Activated naive CD4-positive, alpha-beta T cell treated with anti-CD3 and anti-CD28 coated beads, Interleukin-2, amount 50 U/mL, for 16 hours (primary cell): ENCODE data around the gene CHRDL1.
"Not testable (repeated sequence)": the region's sequence is repeated elsewhere in the genome, so short reads cannot be mapped to it uniquely, and the experiment has no call there.

ENCODE experiments used
- DNase-seq: peaks from one replicate; pipeline ENCODE4 v3.0.0-alpha.2; 2020

The CHRDL1 gene

DNA sequence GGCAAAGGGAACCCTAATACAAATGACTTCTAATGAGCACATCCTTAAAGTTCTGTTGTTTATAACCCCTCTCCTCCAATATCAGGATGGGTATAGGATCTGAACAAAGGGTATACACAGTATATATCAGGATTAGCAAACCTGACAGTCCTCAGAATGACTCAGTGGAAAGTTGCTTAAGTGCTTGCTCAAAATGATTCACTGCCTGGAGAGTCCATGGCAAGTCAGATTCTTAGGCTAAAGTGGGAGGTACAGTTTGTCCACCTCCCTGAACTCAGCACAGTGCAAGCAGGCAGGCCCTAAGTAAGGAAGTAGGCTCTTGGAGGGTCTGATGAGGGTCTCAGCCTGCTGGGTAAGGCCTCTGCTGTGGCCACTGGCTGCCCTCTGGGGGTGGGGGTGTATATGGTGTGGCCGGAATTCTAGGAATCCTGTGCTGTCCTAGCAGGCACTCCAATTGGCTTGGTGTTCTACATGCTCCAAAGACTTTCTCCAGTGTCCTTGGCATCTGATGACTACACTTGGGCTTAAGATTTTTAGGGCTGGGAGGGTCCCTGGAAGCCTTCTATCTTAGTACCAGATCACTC, 54.3 kb downstream of the CHRDL1 start:
- no peak for DNase-seq

DNA sequence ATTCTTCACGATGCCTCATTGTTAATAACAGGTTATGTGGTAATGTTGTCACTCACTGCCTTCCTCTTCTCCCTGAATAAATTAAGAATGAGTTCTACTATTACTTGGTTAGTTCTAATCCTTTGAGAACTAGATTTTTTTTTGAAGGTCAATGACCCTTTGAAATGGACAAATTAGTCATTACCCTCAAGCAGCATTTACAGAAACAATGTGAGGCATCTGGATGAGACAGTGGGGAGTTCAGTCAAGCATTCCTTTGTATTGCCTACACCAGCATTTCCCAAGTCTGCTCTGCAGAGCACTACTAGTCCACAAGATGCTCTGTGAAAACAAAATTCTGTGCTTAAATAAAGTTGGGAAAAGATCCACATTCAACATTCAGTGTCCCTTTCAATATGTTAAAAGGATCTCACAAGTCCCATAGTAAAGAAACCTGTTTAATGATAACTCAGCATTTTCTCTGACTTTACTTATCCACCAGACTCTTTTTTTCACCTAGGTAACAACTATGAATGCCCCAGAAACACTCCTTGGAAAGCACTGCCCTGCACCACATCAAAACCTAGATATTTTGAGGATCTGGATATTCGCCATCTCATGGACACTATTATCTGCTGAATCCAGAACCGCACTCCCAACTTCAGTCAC, 60.6 kb downstream of the CHRDL1 start:
- DNase-seq = no peak

DNA sequence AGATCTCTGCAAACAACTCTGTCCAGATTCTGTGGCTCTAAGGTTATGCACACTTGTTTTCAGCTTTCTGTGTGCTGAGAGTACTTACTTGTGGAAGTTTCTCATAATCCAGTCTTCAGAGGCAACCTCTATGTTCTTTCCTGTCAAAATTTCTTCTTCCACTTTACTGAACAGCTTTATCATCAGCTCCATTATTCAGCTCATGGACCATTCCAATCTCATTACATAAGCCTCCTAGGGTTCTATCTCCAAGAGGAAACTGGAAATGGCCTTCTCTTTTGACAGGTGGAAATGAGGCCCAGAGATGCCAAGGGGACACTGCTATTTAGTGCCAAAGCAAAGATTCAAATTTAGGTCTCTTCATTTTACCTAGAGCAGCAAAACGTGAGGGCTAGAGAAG, 61.3 kb downstream of the CHRDL1 start:
- DNase-seq = no peak

DNA sequence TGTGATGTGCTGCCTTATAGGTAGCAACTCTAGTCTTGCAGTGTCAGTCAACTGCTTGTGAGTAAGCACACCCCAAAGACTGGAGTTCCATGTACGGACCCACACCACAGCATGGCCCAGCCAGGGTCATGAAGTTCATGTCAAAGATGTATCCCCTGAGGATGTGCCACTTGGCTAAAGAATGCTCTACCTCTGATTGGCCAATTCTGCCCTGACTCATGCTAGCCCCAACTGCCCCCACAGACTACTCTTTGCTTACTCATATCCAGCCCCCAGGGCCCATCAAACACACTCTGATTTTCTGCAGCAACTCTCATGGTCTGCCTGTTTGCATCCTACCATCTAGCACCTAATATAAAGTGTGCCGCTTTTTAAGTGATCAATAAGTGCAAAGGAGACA, 62.5 kb downstream of the CHRDL1 start:
- DNase-seq = no peak

DNA sequence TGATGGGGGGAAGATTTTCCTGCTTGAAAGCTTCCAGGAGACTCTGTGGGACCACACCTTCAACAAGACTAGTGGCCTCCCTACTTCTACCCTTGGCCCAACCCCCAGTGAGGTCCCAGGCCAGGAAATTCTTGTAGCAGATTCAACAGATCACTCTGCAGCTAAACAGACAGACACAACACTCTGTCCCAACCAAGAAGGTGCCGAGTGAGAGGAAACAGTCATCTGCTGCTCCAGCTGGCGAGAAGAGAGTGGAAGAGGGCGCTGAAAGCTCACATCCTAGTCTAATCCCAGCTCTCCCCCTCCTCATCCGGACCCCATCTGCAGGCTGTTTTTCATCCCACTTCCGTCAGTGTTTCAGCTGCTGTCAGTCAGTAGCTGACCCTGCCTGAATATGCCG, 63.4 kb downstream of the CHRDL1 start:
- DNase-seq = no peak

DNA sequence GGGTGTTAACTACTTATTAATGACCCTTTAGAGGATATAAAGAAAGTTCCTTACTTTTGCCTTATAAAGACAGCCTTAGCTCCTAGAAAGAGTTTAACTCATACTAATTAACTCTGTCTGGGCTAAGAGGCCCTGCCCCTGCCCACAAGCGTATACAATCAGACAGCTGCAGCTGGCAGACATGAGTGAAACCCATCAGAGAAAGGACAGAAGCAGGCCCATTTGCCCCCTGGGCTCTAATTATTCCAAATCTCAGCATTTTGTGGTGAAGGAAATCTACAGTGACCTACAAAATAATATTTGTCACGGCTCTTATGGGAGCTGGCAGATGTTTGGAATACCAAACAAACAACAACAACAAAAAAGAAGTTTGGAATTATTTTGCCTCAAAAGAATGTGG, 71.8 kb downstream of the CHRDL1 start:
- no peak for DNase-seq

DNA sequence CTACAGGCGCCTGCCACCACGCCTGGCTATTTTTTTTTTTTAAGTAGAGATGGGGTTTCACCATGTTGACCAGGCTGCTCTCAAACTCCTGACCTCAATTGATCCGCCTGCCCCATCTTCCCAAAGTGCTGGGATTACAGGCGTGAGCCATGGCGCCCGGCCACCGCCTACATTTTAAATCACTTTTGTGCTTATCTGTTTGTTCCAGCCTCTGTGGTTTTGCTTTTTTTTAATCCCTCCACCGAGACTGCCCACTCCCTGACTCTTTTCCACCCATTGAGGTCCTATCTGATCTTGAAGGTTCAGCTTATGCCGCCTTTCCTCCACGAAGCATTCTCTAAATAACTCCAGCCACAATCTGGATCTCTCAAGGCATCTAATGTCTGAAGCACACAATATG, 73.5 kb downstream of the CHRDL1 start:
- DNase-seq = no peak

DNA sequence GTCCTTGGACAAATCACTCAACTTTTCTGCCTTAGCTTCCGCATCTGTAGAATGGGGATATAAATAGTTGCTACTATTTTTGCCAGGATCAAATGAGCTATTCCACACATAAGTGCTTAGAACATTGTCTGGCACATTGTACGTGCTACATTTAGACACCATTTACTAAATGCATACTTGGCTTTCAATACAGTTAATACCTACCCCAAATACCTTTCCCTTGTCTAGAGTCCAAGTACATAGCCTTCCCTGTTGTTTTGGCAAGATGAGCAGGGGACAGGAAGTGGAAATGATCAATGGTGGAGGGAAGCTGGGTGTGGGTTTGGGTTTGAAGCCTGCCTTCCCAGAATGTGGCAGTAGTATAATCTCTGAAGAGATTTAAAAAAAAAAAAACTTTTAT, 82.0 kb downstream of the CHRDL1 start:
- DNase-seq = no peak

DNA sequence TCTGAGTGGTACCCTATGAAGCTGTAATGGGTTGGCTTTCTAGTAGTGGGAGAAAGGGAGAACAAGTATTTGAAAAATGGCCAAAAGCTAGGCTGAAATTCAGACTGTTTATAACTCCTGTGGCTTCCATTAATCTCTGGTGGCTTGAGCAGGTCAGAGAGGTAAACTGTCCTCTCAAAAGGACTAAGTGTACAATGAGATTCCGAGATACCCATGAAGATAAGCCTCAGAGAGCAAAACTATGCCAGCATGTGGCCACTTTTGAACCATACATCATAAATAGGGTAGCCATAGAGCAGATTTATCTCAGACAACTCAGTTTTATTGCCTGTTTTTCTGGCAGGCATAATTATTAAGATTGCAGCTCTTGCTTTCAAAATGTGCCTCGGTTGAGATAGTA, 89.2 kb downstream of the CHRDL1 start:
- DNase-seq = no peak

DNA sequence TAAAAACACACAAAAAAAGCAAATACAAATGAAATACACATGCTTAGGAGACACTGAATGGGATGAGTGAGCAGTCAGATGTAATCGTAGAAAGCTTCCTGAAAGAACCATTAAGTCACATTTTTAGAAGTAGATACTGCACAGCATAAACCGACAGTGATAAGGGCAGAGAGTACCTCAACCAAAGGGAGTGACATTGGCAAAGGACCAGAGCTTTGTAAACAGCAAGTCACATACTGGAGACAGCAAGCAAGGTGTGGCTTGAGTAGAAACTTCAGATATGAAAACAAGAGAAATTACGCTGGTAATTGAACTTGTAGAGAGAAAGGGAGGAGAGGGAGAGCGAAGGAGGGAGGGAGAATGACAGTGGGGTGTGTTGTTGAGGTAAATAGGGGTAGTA, 92.0 kb downstream of the CHRDL1 start:
- no peak for DNase-seq

DNA sequence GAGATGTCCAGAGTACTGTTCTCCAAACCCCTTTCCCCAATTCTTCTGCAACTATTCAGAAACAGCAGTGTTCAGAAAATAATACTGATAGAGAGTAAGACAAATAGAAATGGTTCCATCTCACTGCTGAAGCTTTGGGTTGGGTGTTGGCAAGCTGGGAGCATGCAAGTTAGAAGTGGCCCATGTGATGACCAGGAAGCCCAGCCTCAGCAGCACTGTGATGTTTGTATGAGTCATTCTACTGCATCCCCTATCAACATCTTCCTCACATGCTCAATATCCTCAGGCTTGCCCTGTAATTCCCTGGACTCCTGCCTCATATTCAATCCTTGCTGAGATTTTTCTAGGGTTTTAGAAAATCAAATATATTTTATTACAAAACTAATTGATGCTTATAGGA, 96.5 kb downstream of the CHRDL1 start:
- no peak for DNase-seq

DNA sequence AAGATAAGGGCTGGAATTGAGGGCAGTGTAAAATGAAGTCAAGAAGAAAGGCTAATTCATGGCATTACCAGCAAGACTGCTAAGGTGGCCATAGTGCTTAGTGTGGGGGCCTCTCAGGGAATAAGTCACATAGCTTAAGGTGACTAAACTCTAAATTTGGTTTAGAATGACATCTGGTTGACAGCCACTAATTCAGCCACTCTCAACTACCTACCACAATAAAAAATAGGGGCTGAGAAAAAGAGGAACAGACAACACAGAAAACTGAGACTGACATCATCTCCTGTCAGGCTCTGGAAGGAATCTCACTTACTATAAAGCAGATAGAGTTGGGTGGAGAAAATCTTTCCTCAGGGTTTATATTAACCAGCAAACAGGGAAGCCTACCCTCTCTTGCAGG, 96.9 kb downstream of the CHRDL1 start:
- DNase-seq = no peak

DNA sequence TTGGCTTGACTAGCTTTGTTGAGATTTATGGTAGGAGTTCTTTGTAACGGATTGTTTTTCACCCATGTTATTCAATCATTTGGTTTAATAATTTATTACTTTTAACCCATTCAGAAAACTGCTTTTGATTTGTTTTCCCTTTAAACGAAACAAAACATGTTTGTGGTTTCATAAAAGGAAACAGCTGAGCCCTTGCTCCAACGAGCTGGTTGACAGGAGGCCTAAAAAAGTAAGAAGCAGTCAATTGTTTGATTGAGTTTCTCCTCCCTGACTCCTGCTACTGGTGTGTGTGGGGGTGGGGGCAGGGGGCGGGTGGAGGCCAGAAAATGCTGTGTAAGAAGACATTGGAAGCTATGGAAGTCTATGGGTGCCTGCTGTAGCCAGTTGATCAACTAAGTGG, 102.8 kb downstream of the CHRDL1 start:
- no peak for DNase-seq

DNA sequence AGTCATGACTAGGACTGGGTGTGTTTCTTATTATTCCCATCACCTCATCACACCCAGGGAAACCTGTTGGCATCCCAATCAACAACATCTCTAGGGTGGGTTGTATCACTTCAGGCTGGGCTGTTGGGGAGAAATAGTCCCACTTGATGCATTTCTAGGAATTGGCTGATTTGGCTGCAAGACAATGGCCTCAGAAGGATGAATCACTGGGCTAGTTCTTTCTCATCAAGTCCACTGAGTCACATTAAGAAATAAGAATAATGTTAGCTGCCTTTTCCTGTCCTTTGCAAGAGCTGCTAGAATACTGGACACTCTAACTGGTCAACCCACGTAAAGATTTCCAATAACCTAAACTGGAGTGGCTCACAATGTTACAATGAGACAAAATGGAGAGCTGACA, 104.2 kb downstream of the CHRDL1 start:
- DNase-seq = no peak

DNA sequence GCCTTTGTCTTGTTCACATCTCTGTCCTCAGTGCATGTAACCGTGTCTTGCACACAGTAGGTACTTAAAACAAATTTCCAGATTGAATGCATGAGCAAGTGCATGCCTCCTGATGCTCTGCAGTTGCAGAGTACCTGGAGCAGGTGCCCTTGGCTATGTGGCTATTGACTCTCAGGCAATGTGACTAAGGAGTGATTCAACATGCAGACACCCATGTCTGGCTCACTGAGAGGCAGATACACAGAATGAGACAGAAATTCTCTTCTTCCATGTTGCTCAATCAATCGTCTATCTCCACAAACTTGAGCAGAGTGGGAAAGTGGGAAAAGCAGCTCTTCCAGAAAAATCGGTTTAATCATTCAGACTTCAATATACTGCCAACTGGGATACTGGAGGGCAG, 111.0 kb downstream of the CHRDL1 start:
- no peak for DNase-seq

DNA sequence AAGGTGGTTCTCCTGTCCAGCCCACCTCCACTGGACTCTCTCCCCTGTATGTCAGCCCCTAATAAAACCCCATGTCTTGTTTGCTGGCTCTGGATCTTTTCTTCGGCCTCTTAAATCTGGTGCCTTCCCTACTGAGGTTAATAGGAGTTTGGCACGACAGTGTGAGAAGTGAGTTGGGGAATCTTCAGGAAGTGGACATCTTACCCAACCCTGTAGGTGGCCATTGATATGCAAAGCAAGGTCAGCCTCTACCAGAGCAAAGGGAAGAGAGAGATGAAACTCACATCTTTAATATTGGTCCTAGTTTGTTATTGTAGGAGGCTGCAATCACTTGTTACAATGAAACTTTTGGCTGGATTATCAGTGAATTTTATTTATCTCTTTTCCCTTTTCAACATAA, 111.7 kb downstream of the CHRDL1 start:
- no peak for DNase-seq

DNA sequence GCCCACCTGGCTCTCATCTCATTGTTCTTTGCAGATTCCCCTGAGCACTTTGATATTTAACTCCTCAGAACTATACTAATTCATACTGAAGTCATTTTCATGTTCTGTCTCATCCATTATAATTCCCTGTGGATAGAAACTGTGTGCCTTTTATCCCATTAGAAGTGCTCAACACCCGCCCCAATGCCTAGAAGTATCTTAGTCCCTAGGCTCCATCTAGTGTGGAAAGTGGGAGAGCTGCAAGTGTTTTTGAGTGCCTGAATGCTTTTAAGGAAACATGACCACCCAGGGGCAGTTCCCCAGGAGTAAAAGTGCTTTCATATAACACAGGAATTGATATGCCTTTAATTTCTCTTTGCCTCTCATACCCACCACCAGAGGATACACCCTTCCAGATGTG, 117.0 kb downstream of the CHRDL1 start:
- DNase-seq = no peak

DNA sequence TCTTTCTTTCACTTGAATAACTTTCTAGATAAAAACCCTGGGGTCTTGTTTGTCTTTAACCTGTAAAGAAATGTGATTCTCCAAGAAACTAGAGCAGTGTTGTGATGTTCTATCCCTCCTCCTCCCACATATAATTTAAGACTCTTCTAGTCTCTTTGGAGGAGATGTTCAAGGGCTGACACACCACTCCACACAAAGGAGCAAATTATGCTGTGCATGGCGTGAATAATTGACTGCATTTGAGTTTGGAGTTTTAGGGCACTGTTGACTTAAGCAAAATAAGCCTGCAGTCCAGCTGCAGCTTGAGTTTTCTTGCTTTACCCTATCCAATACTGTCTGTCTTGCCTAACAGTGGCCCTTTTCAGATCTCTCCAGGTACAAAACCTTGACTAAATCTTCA, 119.7 kb downstream of the CHRDL1 start:
- DNase-seq = no peak

DNA sequence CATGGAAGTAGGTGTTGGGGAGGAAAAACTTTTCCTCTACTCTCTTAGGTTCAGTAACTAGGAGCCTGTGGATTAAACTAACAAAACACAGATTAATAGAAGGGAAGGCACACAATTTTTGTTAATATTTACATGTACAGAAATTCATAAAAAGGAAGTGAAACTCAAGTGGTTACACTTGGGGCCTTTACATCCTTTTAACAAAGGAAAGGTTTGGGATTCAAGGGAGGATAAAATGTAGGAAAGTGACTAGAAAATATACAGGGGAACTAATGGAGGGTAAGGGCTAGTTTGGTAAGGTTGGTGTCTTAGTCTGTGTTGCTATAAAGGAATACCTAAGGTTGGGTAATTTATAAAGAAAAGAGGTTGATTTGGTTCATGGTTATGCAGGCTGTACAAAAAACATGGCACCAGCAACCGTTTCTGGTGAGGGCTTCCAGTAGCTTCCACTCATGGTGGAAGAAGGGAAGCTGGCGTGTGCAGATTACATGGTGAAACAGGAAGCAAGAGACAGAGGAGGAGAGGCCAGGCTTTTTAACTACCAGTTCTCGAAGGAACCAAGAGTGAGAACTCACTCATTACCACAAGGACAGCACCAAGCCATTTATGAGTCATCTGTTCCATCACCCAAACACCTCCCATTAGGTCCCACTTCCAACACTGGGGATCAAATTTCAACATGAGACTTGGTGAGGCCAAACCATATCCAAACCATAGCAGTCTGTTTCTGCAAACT, 124.4 kb downstream of the CHRDL1 start:
- no peak for DNase-seq

DNA sequence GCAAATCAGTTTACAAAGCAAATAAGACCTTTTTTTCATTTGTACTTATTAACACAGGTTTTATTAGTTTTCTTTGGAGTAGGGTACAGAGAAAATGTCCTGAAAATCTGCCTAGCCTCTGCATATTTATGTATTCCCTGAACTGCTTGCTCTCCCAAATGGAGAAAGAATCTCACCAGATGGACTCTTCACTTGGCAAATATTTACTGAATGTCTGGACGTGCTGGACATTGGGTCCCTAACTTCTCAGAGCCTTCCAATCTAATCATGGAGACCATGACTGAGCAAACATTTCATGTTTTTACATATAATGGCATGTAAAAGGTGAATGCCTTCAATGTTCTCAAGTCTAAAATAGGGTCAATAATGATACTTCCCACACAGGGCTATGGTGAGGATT, 126.0 kb downstream of the CHRDL1 start:
- DNase-seq = no peak

DNA sequence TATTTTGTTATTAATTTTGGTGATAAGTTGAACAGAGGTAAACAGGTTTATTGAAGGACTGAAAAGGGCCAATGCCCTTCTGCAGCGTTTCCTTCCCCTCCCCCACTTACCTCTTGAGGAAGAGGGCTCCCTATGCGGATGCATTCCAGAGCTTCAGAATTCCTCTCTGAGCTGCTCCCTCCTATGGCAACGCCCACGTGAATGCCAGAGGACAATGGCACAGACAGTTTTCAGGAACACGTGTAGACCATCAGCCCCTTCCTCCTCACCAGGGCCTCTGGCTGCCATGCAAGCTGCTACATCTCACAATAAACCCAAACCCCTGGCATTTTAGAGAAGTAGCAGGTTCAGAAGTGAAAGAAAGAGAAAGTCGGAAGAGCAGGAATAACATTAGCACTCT, 127.9 kb downstream of the CHRDL1 start:
- DNase-seq = no peak

DNA sequence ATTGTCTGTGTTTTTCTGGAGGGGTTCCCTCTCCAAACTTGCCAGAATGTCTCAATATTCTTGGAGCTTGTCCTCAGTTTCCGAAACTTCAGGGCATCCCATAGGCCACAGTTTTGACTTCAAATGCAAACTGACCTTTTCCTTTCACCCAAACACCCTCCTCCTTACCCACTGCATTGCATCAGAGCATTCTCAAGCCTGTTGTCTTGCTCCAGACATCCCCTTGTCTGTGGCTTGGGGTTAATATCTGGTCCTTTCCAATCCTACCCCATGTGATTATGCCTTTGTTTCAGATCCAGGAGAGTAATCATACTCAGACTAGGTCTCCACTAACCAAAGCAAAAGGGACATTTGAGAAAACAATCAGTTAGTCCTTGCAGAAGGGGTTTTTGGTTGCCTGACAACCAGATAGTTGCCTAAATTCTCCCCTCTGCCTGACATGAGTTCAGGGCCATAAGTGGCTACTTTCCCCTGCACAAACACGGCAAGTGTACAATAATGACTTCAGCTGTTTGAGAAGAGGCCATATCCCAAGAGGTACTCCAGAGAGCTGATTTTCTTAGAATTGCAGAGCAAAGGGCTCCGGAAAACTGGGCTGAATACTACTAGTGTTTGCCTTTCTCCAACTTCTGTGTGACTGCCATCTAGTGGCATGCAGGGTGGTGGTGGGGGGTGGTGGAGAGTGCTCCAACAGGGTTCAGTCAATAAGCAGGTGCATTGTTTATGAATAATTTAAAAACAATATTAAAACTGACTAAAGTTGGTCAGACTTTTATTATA, 130.2 kb downstream of the CHRDL1 start:
- no peak for DNase-seq

DNA sequence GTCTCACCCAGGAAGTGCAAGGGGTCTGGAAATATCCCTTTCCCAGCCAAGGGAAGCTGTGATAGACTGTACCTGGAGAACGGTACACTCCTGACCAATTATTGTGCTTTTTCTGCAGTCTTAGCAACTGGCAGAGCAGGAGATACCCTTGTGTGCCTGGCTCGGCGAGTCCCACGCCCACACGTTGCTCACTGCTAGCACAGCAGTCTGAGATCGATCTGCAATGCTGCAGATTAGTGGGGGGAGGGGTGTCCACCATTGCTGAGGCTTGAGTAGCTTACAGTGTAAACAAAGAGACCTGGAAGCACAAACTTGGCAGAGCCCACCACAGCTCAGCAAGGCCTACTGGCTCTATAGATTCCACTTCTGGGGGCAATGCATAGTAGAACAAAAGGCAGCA, 138.5 kb downstream of the CHRDL1 start:
- no peak for DNase-seq

DNA sequence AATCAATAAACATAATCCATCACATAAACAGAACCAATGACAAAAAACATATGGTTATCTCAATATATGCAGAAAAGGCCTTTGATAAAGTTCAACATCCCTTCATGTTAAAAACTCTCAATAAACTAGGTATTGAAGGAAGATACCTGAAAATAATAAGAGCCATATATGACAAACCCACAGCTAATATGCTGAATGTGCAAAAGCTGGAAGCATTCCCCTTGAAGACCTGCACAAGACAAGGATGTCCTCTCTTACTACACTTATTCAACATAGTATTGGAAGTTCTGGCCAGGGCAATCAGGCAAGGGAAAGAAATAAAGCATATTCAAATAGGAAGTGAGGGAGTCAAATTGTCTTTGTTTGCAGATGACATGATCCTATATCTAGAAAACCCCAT, 141.3 kb downstream of the CHRDL1 start:
- DNase-seq = not testable (repeated sequence)
